HG03064 (cell line): ENCODE results near the gene CCDC97.

Source experiments
- ATAC-seq: cut with Tn5 transposase; IDR thresholded peaks from one replicate; pipeline ENCODE4 v1.9.1; 2021; ENCODE audit warnings: low read depth; ENCODE audit not compliant: unreplicated experiment

CCDC97 gene

DNA sequence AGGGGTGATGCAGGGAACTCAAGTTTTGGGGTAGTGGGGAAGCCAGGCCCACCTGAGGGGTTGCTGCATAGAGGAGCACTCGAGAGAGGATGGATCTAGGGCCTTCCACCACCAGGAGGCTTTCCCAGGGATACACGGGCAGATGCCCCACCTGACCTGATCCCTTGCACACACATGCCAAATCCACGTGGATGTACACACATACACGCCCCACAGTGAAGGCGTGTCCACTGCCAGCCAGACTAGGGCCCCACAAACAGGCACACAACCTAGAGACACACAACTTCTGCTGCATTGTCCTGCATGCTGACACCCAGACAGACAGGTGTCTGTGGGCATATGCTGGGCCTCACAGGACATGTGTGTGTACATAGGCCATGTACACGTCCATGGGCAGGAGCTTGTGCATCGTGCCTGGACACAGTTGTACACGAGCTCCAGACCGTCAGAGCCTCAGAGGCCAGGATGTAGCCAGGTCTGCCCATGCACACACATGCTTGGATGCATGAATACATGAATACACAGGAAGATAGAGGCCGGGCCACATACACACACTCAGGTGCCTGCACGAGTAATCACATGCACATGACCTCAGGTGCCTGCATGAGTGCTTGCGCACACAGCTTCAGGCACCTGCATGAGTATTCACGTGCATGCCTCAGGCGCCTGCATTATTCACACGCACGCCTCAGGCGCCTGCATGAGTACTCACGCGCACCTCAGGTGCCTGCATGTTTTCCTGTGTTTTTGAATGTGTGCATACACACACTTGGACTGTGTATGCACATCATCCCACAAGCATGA is 8.9 kb downstream of the CCDC97 start:
- no peak for ATAC-seq

DNA sequence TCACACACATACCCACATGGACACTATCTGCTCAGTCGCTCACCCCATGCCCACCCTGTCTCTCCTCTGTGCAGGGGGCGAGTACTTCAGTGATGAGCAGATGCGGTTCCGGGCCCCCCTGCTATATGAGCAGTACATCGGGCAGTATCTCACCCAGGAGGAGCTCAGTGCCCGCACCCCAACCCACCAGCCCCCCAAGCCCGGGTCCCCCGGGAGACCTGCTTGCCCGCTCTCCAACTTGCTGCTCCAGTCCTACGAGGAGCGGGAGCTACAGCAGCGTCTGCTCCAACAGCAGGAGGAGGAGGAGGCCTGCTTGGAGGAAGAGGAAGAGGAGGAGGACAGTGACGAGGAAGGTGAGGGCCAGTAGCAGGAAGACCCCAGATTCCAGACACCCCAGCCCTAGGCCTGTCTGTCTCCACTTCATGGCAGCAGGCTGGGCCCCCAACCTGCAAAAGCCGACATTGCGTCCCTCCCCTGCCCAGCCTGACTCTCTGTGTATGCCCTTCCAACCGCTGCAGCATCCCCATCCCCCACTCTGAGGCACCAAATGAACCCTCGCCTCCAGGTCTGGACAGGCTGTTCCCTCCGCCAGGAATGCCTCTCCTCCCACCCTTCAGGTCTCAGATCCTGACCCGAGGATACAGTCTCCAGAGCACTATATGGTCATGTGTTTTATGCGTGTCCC is 9.7 kb downstream of the CCDC97 start:
- ATAC-seq = no peak

DNA sequence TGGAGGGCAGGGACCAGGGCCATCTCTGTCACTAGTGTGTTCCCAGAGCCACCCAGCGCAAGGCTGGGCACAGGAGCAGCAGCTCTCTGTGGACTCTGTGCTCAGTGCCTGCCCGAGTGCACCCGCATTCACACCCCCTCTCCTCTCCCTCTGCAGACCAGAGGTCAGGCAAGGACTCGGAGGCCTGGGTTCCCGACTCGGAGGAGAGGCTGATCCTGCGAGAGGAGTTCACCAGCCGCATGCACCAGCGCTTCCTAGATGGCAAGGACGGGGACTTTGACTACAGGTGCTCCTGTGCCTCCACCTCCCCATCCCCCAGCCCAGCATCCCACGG is 10.2 kb downstream of the CCDC97 start:
- no peak for ATAC-seq

GRCh38 chr19:41320568-41320967 is 10.6 kb downstream of the CCDC97 start:
- no peak for ATAC-seq

DNA sequence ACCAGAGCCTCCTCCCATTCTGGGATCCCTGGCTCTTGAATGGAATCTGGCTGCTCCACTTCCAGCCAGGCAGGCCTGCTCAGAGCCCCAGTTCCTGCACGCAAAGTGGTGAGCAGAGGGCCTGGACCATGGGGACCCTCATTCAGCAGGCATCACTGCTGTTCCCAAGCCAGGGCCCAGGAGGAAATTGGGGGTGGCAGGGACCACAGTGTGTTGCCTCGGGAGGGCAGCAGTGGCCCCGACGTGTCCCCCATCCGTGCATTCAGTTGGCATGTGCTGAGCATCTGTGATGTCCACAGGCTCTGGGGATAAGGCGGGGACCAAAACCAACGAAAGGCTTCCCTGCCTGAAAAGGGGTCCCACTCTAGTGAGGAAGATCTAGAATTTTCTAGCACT is 11.2 kb downstream of the CCDC97 start:
- no peak for ATAC-seq

- ATAC-seq = no peak
These were observed 11.8 kb downstream of the CCDC97 start for GRCh38 chr19:41321600-41322270.

GRCh38 chr19:41322451-41322850 is 12.5 kb downstream of the CCDC97 start:
- ATAC-seq = no peak

GRCh38 chr19:41323023-41323422 is 13.1 kb downstream of the CCDC97 start:
- ATAC-seq = no peak

DNA sequence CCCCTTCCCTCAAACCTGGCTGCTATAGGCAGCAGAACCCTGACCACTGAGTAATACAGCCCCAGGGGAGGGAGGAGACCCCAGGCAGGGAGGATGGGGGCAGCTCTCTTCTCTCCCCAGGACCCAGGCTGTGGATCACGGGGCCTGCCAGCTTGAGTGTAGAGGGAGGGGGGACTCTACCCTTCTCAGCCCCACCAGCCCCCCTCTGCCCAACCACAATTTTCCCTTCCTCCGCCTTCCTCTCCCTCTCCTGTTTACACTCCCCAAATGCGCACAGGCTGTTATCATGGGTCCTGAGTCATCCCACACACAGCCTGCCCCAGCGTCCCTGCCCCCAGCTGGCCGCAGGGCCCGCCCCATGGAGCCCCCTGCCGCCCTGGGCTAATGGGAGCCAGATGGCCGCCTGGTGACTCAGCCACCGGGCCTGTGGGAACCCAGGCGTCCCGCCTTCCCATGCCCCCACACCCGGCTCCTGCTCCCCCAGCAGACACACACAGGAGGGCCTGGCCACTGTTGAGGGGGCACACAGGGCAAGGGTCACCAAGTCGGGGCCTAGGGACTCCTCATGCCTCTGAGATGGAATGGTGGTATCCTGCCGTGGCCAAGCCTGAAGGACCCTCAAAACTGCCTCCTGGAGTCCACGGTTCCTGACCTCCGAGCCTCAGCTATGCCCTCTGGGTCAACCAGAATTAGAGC is 13.6 kb downstream of the CCDC97 start:
- ATAC-seq = no peak

DNA sequence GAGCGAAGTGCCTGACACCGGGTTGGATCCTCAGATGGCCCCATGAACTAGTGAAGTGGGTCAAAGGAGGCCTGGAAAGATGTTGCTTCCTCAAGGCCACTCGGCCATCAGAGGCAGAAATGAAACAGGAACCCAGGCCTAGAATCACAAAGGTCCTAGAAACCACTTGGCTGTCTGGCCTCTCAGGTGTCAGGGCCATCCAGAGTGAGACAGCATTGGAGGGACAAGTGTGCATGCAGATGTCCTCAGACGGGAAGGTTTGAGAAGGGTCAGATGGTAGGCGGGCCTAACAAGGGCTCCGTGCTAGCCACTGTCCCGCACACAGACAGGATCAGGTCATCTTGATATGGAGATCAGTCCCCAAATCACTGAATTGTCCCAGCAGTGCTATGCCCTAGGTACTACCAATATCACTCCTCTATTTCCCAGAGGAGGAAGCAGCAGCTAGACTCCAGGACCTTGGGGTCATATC is 14.3 kb downstream of the CCDC97 start:
- ATAC-seq = no peak

DNA sequence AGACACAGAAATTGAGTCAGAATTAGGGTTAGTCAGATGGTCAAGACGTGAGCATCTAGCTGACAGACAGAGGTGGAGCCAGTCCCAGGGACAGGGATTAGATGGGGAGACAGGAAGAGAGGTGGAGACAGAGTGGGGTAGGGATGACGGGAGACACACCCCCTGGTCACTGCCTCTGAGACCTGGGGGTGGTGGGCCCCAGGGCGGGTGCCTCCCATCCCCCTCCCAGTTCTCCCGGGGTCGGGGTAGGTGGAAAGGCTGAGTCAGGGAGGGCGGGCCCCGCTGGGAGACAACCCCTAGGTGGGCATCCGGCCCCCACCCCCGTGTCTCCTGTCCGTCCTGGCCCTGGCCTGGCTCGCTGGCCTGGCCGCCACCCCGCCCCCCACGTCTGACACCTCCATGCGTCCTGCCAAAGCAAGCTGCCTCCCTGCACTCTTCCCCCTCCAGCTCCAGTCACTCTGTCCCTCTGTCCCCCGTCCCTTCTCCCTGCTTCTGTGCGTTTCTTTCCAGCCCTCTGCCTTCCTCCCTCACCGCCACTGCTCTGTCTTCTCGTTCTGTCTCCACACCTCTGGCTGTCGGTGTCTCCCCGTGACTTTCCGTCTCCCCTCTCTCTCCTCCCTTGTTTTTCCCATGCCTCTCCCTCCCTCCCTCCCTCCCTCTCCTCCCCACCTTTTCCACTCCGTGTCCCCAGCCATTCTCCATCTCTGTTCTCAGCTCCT is 15.1 kb downstream of the CCDC97 start:
- ATAC-seq = no peak

- ATAC-seq = no peak
These were observed 15.6 kb downstream of the CCDC97 start for GRCh38 chr19:41325640-41325946.

- no peak for ATAC-seq
These were observed 16.2 kb downstream of the CCDC97 start for GRCh38 chr19:41325947-41326706.

- ATAC-seq = no peak
These were observed 17.2 kb downstream of the CCDC97 start for GRCh38 chr19:41327076-41327575.

DNA sequence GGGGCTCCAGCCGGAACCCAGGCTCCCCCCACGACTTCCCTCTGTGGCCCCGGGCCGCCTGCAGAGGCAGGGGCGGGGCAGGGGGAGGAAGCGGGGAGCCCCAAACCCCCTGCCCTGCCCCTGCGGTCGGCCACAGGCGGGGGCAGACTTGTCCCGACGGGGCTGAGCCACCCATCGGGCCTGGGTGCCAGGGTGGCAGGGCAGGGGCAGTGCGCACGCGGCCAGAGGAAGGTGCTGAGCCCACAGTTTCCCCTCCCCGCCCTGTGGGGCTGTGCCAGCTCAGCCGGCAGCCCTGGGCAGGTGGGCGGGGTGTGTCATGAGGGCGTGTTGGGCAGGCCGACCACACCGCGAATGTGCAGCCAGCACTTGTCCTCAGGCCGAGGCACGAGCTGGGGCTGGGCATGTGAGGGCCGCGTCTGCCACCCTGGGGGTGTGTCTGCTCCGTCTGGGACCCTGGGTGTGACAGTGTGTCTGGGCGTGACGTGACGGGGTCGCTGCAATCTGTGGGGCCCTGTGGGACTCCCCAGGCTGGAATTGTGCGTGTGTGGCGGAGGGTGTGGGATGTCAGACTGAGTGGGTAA is 17.7 kb downstream of the CCDC97 start:
- no peak for ATAC-seq

DNA sequence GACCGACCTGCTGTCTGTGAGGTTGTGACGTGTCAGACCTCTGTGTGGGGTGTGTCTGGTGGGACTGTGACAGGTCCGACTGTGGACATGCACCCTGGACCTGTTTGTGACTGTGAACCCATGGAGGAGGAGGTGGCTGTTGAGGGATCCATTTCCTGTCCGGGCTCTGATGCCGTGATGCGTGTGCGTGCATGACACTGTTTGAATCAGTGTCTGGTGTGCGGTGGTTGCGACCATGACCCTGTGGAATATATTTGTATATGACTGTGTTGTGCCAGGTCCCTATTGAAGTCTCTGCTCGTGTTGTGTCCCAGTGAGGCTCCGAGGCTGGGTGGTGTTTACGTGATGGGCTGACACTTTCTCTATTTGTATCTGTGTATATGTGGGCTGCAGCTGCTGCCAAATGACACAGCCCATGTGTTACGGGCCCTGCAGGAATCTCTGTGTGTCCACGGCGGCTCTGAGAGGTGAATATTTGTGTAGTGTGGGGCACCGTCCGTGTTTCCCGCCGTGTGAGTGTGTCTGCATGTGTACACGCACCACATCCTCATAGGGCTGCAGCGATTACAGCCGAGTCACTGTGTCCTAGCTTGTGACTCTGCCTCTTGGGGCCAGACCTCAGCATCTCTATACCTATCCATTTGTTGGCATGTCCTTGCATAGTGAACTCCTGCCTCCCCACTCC is 18.3 kb downstream of the CCDC97 start:
- no peak for ATAC-seq

GRCh38 chr19:41328842-41329225 is 18.9 kb downstream of the CCDC97 start:
- ATAC-seq = no peak

DNA sequence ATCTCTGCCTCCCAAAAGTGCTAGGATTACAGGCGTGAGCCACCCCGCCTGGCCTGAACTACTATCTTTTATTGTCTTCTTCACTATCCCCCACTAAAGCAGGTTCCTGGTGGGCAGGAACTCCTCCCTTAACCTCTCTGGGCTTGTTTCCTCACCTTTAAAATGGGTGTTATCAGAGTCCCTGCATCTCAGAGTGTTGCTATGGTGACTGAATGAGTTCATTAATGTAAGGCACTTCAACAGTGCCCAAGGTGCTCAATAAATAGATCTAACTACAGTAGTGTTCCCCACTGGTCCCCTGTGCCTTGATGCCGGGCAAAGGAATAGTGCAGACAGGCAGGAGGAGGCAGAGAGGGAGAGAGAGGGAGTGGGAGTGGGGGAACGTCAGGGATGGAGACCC is 20.5 kb downstream of the CCDC97 start:
- ATAC-seq = no peak
